ENCODE measurements around the gene ESR1. TPM values are rescaled to one million over a fixed set of nuclear protein-coding genes. Genes with fewer than 3 reads are reported as not detected.

Gene ESR1
- total and polyA plus RNA-seq, 2 experiments from 2014 or later, result 0.09 TPM; not detected in 1

DNA sequence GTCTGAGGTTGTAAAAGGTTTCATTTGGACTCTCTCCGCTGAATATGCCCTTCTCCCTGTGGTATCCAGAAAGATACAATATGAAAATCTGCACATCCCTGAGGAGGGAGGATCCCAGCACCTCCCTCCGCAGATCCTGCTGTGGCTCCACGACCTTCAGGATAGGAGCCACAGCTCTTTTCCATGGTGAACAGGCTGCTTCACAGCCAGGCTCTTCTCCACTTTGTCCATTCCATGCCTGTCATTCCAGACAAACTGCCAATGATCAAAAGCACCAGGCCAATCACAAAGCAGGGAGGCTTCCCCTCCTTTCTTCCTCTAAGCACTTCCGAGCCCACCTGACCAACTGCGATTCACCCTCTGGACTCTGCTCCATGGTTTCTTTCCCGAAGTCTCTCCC, 339.8 kb downstream of the ESR1 start:
- peaks cover 14% of the 10 kb centered on the region; the same call in 1 of the 2 replicates for H3F3A ChIP-seq (ENCODE audit: insufficient read depth)
- no peak overlapping the region for H3K4me3 ChIP-seq
- no peaks in the 10 kb centered on the region for H3K9me3 ChIP-seq (ENCODE audit: low read depth)
- H3K4me2 ChIP-seq (ENCODE audit: unreplicated experiment), result no peak overlapping the region
- H2AFZ ChIP-seq, result no peak overlapping the region
- WGBS, 2 experiments (ENCODE audit: low coverage in 1 of 2, low lambda C conversion rate in 2 of 2, missing lambda C conversion rate in 2 of 2), result 87 to 93% methylated on average over 6 of the region's 6 CpGs
- in situ Hi-C loops (cut with MboI), result no loop called here
- H4K20me1 ChIP-seq (ENCODE audit: insufficient read depth), result no peaks in the 10 kb centered on the region
- H3K27ac ChIP-seq, result no peak overlapping the region
- no peaks in the 10 kb centered on the region for H3K79me2 ChIP-seq (ENCODE audit: insufficient read depth)
- no peak for DNase-seq
- H3K9me2 ChIP-seq (ENCODE audit: insufficient read depth), result no peaks in the 10 kb centered on the region
- H3K4me1 ChIP-seq (ENCODE audit: insufficient read depth), result peaks cover 9% of the 10 kb centered on the region; the same call in 1 of the 2 replicates
- no peak overlapping the region for H3K9ac ChIP-seq
- no peaks in the 10 kb centered on the region for H3K27me3 ChIP-seq (replicated peaks; ENCODE audit: insufficient read depth)
- TF ChIP-seq EZH2 (IDR thresholded peaks at IDR 0.05; ENCODE audit: insufficient read depth, poor library complexity, severe bottlenecking) (no peak), EZH2phosphoT487 (IDR thresholded peaks at IDR 0.05; ENCODE audit: insufficient read depth, low read depth) (no peak)
- peaks cover 79% of the 10 kb centered on the region for H3K36me3 ChIP-seq (ENCODE audit: low read depth)

DNA sequence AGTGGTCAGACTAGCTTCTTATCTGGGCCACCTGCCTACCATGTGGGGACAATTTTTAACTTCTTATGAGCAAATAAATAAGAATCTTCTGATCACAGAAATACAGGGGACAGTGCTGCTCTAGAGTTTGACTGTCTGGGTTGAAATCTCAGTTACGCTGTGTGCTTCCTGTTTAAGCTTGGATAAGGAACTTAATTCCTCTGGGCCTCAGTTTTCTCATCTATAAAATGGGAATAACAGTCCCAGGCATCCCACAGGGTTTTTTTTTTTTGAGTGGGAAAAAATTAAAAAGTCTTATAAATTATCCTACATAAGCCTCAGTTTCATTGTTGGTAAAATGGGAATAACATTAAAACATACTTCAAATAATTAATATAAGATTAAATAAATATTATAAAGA, 340.9 kb downstream of the ESR1 start:
- Histone ChIP-seq H3K79me2 (ENCODE audit: insufficient read depth) (no peaks in the 10 kb centered on the region), H3K4me1 (ENCODE audit: insufficient read depth) (peaks cover 9% of the 10 kb centered on the region; the same call in 1 of the 2 replicates), H2AFZ (no peak overlapping the region), H3K27me3 (replicated peaks; ENCODE audit: insufficient read depth) (no peaks in the 10 kb centered on the region), H3K9ac (no peak overlapping the region), H3K36me3 (ENCODE audit: low read depth) (peaks cover 72% of the 10 kb centered on the region), H3K4me3 (no peak overlapping the region), H3F3A (ENCODE audit: insufficient read depth) (peaks cover 14% of the 10 kb centered on the region; the same call in 1 of the 2 replicates), H4K20me1 (ENCODE audit: insufficient read depth) (no peaks in the 10 kb centered on the region), H3K27ac (no peak overlapping the region), H3K4me2 (ENCODE audit: unreplicated experiment) (no peak overlapping the region), H3K9me2 (ENCODE audit: insufficient read depth) (no peaks in the 10 kb centered on the region), H3K9me3 (ENCODE audit: low read depth) (no peaks in the 10 kb centered on the region)
- DNase-seq, result no peak
- no peak for TF ChIP-seq EZH2phosphoT487 (IDR thresholded peaks at IDR 0.05; ENCODE audit: insufficient read depth, low read depth)
- no peak for TF ChIP-seq EZH2 (IDR thresholded peaks at IDR 0.05; ENCODE audit: insufficient read depth, poor library complexity, severe bottlenecking)
- in situ Hi-C loops (cut with MboI), result no loop called here
- WGBS, 2 experiments (ENCODE audit: low coverage in 1 of 2, low lambda C conversion rate in 2 of 2, missing lambda C conversion rate in 2 of 2), result 100% methylated on average over 1 of the region's 1 CpG

DNA sequence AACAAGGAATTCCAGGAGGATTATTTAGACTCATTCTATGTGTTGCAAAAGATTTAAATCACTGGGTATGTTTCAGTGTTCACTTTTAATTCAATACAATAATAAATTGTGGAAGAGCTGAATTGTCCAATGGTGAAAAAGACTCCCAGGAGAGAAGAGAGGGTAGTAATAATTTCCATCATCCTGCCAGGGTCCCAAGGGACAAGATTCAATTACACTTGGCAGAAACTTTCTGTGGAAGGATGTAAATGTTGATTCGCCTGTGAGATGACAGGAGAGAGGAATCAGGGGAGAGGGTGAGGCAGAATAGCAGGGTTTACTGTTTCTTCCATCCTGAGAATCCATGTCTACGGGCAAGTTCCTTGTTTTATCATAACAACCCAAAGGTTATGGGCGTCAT, 342.7 kb downstream of the ESR1 start:
- in situ Hi-C loops (cut with MboI), result no loop called here
- H3K36me3 ChIP-seq (ENCODE audit: low read depth), result peaks cover 72% of the 10 kb centered on the region
- no peak overlapping the region for H2AFZ ChIP-seq
- no peak for TF ChIP-seq EZH2 (IDR thresholded peaks at IDR 0.05; ENCODE audit: insufficient read depth, poor library complexity, severe bottlenecking)
- TF ChIP-seq EZH2phosphoT487 (IDR thresholded peaks at IDR 0.05; ENCODE audit: insufficient read depth, low read depth), result no peak
- H3K9me3 ChIP-seq (ENCODE audit: low read depth), result no peaks in the 10 kb centered on the region
- H3F3A ChIP-seq (ENCODE audit: insufficient read depth), result peaks cover 14% of the 10 kb centered on the region; the same call in 1 of the 2 replicates
- H3K9me2 ChIP-seq (ENCODE audit: insufficient read depth), result no peaks in the 10 kb centered on the region
- H4K20me1 ChIP-seq (ENCODE audit: insufficient read depth), result no peaks in the 10 kb centered on the region
- DNase-seq, result no peak
- H3K4me3 ChIP-seq, result no peak overlapping the region
- no peaks in the 10 kb centered on the region for H3K27me3 ChIP-seq (replicated peaks; ENCODE audit: insufficient read depth)
- H3K4me1 ChIP-seq (ENCODE audit: insufficient read depth), result peaks cover 9% of the 10 kb centered on the region; the same call in 1 of the 2 replicates
- 82 to 89% methylated on average over 3 of the region's 3 CpGs for WGBS, 2 experiments (ENCODE audit: low coverage in 1 of 2, low lambda C conversion rate in 2 of 2, missing lambda C conversion rate in 2 of 2)
- H3K79me2 ChIP-seq (ENCODE audit: insufficient read depth), result no peaks in the 10 kb centered on the region
- no peak overlapping the region for H3K4me2 ChIP-seq (ENCODE audit: unreplicated experiment)
- no peak overlapping the region for H3K9ac ChIP-seq
- no peak overlapping the region for H3K27ac ChIP-seq

DNA sequence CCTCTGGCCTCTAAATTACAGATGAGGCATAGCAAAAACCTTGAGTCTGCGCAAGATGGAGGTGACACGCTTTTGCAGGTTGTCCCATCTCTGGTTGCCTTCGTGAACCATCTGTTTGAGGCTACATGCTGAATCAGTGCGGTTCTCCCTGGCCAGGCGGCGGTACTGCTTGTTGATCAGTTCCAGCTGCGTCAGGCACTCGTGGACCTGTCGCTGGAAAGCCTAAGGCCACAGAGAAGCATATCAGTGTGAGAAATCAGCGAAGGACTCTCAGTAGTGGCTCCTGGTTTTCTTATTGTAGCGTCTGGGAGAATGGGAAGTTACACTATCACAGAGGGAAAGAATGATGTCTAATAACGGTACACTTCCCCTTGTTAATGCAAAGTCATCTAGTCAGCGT, 344.4 kb downstream of the ESR1 start:
- H3K36me3 ChIP-seq (ENCODE audit: low read depth), result peaks cover 79% of the 10 kb centered on the region
- H3K9ac ChIP-seq, result no peak overlapping the region
- H3K27me3 ChIP-seq (replicated peaks; ENCODE audit: insufficient read depth), result no peaks in the 10 kb centered on the region
- no peaks in the 10 kb centered on the region for H3K9me2 ChIP-seq (ENCODE audit: insufficient read depth)
- no peaks in the 10 kb centered on the region for H3K4me1 ChIP-seq (ENCODE audit: insufficient read depth)
- in situ Hi-C loops (cut with MboI), result no loop called here
- no peak overlapping the region for H3K4me2 ChIP-seq (ENCODE audit: unreplicated experiment)
- no peak overlapping the region for H2AFZ ChIP-seq
- H3K79me2 ChIP-seq (ENCODE audit: insufficient read depth), result no peaks in the 10 kb centered on the region
- no peak overlapping the region for H3K4me3 ChIP-seq
- H3K9me3 ChIP-seq (ENCODE audit: low read depth), result no peaks in the 10 kb centered on the region
- 84 to 87% methylated on average over 13 of the region's 13 CpGs for WGBS, 2 experiments (ENCODE audit: low coverage in 1 of 2, low lambda C conversion rate in 2 of 2, missing lambda C conversion rate in 2 of 2)
- TF ChIP-seq EZH2phosphoT487 (IDR thresholded peaks at IDR 0.05; ENCODE audit: insufficient read depth, low read depth), result no peak
- no peak for TF ChIP-seq EZH2 (IDR thresholded peaks at IDR 0.05; ENCODE audit: insufficient read depth, poor library complexity, severe bottlenecking)
- H3K27ac ChIP-seq, result no peak overlapping the region
- H4K20me1 ChIP-seq (ENCODE audit: insufficient read depth), result no peaks in the 10 kb centered on the region
- no peak for DNase-seq
- peaks cover 7% of the 10 kb centered on the region; the same call in 1 of the 2 replicates for H3F3A ChIP-seq (ENCODE audit: insufficient read depth)
